CD4-positive, alpha-beta T cell treated with Interleukin-17A for 4 hours (primary cell): ENCODE results near the gene MYOZ2.
"Not testable (repeated sequence)": the region's sequence is repeated elsewhere in the genome, so short reads cannot be mapped to it uniquely, and the experiment has no call there.

Experiments used
- DNase-seq: peaks from one replicate; pipeline ENCODE4 v3.0.0-alpha.2; 2020; ENCODE audit warnings: mixed read lengths

MYOZ2 gene

DNA sequence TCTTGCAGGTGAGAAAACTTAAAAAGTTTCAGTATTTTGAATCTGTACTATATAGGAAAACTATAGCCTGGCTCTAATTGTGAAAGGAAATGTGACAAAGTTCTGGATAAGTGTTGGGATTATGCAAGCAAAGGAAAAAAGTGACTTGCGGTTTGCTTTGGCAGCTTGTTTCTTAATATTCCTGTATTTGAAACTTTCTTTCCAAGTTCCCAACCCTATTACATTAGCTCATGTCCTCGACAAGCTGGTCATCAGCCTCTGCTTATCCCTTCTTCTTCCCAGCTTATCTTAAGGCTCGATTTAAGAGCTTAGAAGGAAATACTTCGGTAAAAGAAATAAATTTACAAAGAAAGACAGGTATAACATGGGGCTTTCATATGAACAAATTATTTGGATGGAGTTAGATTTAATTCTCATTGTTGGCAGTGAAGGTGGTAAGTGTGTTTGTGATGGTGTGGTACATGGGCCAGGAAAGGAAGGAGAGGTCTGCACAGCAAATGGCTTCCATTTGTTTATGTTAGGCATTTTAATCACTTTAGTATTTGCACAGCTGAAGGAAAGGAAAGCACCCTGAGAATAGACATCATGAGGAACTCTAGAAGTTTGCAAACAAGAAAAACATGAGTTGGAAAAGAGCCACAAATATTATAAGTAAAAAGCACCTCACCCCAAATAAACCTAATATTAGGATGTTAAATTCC, 5.1 kb upstream of the MYOZ2 start:
- no peak for DNase-seq

DNA sequence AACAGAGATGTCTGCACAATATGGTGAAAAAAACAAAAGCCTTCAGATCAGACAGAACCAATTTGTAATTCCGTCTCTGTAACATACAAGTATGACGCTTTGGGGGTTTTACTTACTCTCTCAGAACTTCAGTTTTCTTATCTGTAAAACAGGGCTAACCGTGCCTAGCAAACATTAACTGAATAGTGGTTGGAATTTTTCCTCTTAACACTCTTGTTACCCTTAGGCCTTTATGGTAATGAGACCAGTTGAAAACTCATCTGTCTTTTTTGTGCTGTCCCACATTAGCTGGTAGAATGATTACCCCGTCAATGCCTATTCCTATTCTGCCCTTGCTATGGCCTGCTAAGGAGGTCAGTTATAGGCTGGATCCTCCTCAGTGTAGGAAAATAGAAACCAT, 4.5 kb upstream of the MYOZ2 start:
- DNase-seq = no peak

DNA sequence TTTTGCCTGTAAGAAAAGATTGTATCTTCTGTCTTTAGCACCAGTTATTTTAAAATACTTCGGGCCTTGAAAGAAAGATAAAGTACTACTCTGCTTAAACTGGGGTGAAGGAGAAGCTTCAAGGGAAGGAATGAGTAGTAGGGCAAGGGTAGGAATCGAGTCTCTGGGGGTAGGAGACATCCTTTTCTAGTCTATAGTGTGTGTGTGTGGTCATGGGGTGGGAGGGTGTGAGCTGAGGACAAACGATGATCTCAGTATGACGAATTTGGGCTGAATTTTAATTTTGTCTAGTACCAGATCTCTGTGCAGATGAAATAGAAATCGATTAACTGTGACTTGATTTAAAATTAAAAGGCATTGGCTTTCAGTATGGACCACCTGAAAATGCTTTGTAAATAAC, 3.3 kb upstream of the MYOZ2 start:
- no peak for DNase-seq

DNA sequence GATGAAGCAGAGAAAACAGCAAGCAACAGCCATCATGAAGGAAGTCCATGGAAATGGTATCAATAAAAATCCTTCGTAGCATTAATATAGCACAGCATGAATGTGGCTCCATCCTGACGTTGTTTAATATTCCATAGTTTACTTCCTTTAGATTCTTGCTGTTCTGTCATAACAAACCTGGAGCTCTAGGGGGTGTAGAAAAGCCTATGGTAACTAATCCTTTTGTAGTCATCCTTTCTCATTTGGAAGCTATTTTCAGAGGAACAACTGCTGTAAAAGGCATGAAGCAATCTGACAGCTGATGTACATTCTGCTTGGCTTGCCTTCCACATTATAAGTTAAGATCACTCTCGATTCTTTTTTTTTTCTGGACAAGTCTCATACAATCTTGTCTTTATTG, 914 bp downstream of the MYOZ2 start:
- no peak for DNase-seq

DNA sequence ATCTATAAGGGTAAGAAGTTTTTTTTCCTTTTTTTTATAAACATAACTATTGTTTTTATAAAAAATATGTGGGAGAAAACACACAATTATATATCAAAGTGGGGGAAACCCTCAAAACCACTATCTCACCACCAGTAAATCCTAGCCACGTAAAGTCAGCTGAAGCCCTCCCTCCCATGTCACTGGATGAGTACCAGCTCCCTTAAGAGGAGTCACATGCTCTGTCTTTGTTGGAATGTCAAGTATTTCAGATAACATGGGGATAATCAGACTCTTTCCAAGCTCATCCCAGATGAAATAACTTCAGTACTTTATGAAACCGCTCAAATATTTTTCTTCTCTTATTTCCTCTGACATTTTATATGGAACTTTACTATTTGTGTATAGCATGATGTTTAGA, 2.4 kb downstream of the MYOZ2 start:
- DNase-seq = peak; percentile 4

DNA sequence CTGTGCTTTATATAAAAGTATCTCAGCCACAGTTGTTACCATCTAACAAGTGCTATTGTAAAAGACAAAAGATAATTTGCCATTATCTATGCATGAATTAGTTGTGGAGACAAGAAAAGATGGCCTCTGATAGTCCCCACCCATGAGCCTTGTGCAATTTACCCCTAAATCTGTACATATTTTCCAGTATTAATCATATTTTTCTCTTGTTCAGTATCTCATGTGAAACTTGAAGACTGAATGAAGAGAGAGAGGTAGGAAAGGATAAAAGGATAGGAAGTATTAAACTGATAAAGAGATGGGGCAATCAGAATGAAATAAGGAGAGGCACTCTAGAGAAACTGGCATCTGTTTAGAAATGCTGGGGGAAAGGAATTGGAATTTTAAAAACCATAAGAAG, 3.7 kb downstream of the MYOZ2 start:
- no peak for DNase-seq

DNA sequence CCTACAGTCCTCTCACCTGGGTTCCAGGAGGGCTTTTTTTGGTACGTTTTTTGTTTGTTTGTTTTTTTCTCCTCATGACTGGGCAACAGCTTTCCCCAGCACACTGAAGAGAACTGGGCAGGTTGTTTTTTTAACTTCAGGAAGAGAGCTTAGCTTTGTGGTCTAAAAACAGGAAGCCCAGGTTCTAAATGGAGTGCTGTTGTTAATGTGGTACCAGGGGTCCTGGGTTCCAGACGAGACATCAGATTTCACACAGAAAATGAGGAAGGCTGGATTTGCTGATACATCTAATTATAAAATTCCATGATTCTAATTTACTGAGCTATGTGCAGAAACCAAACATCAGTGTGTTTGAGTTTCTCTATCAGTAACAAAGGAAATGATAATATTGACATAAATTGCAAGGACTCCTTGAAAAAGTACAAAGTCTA, 4.2 kb downstream of the MYOZ2 start:
- peak; percentile 10 for DNase-seq

DNA sequence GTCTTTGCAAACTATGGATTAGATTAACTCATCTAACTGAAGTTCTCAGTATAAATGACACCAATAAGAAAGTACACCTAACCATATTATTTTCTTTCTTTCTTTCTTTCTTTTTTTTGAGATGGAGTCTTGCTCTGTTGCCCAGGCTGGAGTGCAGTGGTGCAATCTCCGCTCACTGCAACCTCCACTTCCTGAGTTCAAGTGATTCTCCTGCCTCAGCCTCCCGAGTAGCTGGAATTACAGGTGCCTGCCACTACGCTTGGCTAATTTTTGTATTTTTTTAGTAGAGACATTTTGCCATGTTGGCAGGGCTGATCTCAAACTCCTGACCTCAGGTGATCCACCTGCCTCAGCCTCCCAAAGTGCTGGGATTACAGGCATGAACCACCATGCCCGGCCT, 5.7 kb downstream of the MYOZ2 start:
- DNase-seq = not testable (repeated sequence)

DNA sequence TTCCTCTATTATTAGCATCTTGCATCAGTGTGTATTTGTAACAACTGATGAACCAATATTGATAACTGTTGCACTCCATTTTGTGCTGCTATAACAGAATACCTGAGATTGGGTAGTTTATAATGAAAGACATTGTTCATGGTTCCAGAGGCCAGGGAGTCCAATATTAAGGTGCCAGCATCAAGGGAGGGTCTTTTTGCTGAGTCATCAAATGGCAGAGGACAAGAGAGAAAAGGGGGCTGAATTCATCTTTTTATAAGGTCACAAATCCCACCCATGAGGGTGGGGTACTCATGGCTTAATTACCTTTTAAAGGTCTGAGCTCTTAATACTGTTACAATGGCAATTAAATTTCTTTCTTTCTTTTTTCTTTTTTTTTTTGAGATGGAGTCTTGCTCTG, 7.2 kb downstream of the MYOZ2 start:
- no peak for DNase-seq

DNA sequence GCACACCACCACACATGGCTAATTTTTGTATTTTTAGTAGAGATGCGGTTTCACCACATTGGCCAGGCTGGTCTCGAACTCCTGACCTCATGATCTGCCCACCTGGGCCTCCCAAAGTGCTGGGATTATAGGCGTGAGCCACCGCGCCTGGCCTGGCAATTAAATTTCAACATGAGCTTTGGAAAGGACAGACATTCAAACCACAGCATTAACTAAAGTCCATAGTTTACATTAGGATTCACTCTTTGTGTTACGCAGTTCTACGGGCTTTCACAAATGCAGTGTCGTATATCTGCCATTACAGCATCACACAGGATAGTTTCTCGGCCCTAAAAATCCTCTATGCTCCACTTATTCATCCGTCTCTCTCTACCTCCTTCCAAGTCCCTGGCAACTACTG, 7.7 kb downstream of the MYOZ2 start:
- DNase-seq = not testable (repeated sequence)

DNA sequence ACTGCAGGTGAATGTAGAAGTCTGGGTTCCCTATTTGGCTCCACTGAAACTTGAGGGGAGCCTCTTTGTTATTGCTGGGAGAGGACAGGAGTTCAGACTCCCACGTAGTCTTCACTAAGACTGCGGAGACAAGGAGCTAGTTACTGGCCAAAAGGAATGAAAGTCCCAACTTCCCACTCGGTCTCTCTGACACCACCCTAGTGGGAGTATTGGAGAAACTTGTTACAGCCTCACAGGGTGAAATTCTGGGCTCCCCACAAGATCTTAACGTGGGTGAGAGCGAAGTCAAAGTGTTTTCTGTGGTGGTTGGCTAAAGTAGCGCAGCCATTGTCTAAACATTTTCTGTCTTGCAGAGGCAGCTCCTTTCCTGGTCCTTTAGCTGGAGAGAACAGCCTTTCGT, 13.5 kb downstream of the MYOZ2 start:
- no peak for DNase-seq

DNA sequence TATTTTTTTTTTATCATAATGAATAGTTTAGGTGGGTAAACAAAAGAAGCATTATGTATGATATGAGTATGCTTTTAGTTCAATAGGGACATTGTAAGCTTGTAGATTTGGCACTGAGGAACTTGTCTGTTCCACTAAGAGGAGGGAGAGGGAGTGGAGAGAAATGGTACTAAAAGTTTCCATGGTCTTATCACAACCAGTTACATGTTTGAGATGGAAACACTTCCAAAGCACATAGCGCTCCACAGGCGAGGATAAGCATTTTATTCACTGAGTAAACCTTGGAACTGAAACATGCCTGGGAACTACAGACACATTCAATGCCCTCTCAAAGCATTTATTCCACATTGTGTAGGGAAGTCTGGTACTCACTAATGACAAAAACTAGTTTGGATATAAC, 15.5 kb downstream of the MYOZ2 start:
- DNase-seq = no peak

DNA sequence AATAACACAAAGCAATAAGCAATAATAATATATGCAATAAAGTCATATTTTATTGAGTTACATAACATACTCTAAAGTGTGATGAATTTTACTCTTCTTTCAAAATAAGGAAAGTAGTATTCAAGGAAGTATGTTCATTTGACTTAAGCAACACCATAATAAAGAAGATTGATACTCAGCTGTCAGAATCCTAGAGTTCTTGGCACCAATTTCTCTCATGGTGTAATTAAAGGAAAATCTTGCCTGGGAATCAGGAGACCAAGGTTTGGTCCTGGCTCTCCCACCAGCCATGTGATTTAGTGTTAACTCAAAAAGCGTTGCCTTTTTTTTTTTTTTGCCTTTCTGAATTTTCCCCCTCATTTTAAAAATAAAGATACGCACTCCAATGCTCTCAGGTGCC, 17.1 kb downstream of the MYOZ2 start:
- DNase-seq = no peak

DNA sequence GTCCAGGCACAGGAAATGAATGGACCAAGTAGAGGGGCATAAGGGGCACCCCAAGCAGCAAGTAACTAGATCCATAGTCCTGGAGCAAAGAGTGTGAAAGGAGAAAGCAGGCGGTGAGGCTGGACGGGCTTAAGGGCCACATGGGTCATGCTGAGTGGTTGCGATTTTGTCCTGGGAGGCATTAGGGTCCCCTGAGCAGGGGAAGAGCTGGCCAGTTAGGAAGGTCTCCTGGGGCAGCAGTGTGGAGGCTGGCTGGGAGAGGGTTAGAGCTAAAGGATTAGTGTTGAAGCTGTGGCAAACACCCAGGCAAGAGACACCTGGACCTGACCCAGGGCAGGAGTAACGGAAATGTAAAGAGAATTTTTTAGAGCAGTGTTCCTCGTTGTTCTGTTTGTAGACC, 26.5 kb downstream of the MYOZ2 start:
- no peak for DNase-seq

DNA sequence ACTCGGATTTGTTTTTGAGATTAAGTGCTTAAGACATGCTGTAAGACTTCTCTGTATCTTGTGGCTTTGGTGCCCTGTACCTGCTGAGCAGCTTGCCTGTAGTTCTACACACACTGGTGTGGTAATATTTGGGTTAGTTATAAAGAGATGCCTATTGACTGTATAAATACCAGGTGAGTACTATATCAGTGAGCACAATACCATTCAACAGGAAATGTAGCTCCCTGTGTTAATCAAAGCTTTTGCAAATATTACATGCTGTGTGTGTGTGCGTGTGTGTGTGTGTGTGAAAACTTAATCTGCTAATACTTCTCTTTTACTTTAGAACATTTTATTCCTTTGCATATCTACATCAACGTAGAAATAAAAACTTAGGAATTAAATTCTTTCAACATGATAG, 30.1 kb downstream of the MYOZ2 start:
- DNase-seq = no peak

DNA sequence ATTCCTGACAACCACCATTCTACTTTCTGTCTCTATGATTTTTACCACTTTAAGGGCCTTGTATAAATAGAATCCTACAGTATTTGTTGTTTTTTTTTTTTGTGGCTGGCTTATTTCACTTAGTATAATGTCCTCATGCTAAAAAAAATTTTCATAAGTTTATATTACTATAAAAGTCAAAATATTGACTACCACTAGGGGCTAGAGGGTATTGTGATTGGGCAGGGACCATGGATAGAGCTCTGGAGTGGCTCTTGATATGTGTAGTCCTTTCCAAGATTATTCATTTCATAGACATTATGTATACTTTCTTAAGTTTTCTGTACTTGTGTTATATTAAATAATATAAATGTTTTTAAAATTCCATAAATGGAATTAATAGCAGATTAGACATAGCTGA, 34.6 kb downstream of the MYOZ2 start:
- DNase-seq = no peak

DNA sequence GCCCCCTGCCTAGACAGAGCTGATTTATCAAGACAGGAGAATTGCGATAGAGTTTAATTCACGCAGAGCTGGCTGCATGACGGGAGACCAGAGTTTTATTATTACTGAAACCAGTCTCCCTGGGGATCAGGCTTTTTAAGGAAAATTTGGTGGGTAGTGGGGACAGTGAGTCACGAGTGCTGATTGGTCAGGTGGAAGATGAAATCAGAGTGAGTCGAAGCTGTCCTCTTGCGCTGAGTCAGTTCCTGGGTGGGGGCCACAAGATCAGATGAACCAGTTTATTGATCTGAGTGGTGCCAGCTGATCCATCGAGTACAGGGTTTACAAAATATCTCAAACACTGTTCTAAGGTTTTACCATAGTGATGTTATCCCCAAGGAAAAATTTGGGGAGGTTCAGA, 36.6 kb downstream of the MYOZ2 start:
- no peak for DNase-seq

DNA sequence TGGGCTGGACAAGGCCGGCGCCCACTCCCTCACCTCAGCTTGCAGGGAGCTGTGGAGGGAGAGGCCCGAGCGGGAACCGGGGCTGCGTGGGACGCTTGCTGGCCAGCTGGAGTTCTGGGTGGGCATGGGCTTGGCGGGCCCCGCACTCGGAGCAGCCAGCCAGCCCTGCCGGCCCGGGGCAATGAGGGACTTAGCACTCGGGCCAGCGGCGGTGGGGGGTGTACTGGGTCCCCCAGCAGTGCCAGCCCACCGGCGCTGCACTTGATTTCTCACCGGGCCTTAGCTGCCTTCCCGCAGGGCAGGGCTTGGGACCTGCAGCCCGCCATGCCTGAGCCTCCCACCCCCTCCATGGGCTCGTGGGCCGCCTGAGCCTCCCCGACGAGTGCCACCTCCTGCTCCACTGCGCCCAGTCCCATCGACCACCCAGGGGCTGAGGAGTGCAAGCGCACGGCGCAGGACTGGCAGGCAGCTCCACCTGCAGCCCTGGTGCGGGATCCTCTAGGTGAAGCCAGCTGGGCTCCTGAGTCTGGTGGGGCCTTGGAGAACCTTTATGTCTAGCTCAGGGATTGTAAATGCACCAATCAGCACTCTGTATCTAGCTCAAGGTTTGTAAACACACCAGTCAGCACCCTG, 38.2 kb downstream of the MYOZ2 start:
- not testable (repeated sequence) for DNase-seq

DNA sequence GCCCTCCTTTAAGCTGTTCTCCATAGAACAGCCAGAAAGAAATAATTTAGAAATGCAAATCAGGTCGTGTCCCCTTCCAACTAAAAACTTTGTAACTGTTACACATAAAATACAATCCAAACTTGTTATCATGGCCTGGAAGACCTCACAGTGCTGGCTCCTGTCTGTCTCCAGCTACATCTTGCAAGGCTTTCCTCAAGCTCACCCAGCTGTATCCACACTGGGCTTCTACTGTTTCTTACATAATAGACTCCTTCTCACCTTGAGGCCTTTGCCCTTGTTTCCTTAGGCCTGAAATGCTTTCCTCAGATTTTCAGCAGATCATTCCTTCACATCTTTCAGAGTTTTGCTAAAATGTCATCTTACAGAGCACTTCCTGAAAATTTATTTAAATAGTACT, 43.4 kb downstream of the MYOZ2 start:
- DNase-seq = no peak

DNA sequence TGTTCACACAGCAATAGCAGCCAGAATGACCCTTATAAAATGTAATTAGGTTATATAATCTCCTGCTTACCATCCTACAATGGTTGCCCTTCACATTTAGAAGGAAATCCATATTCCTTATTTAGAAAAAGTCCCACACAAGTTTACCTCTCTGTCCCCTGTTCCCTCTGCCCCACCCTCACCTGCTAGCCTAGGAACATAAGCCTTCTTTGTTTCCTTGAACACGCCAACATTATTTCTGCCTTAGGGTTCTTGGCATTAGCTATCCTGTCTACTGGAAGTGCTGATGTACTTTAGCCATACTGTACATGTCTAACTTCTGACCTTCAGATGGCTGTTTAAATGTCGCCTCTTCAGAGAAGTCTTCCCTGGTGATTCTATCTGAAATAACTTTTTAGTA, 48.5 kb downstream of the MYOZ2 start:
- no peak for DNase-seq

DNA sequence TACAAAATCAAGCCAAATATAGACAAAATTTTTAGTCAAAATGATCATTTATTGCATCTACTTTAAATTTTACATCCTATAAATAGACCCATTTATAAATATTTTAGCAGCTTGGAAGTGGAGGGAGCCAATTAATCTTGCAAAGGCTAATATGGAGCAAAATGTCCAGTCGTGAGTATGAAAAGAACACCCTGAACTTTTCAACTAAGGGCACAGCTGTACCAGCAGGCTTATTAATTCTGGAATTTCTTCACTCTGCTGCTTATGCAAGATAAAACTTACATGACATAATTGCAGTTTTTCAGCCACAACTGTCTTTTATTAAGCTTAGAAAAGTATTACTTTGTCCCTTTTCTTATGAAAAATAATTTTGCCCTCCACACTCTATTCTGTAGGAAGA, 54.0 kb downstream of the MYOZ2 start:
- no peak for DNase-seq

DNA sequence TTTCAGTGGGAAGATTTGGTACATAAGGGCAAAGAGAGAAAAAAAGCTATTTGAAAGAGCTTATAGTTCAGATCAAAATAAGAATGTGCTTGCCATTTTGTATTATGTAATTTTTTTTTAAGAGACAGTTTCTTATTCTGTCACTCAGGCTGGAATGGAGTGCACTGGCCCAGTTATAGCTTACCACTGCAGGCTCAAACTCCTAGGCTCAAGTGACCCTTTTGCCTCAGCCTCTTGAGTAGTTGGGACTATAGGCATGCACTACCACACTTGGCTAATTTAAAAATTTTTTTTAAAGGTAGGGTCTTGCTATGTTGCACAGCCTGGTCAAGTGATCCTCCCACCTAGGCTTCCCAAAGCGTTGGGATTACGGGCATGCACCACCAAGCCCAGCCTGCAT, 54.7 kb downstream of the MYOZ2 start:
- no peak for DNase-seq

DNA sequence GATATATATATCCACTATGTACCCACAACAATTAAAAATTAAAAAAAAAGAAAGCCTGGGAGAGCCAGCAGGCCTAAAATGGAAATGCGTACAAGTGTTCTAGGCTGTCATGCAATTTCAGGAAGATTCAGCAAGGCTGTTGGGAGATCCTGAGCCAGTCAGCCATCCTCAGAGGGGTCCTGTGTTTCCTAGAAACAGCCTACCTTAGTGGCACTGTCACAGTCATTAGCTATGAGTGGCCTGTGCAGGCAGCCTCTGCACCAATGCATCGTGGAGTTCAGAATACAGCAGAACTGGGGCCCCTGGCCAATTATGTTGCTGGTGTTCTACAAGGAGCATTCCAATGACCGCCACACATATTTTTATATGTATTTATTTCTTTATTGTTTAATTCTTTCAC, 55.9 kb downstream of the MYOZ2 start:
- no peak for DNase-seq

DNA sequence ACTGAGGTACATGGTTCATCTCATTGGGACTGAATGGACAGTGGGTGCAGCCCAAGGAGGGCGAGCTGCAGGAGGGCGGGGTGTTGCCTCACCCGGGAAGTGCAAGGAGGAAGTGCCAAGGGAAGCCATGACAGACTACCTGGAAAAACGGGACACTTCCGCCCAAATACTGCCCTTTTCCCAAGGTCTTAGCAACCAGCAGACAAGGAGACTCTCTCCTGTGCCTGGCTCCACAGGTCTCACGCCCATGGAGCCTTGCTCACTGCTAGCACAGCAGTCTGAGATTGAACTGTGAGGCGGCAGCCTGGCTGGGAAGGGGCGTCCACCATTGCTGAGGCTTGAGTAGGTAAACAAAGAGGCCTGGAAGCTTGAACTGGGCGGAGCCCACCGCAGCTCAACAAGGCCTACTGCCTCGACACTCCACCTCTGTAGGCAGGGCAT, 62.2 kb downstream of the MYOZ2 start:
- DNase-seq = no peak

DNA sequence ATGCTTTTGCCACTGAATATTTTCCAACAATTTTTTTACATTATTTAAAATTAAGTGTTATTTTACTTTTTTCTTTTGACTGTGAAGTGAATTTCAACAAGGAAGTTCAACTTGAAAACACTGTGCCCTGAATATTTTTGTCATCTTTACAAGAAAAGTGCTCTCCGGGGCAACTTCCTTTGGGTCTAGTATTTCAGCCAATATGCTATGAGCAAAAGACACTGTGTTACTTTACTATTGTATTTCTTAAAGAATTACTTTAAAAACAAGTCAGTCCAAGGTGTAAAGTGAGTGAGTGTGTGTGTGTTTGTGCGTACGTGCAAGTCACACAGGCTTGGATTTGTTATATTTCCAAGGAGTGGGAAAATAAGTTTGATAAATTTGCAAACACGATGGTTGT, 69.3 kb downstream of the MYOZ2 start:
- no peak for DNase-seq
